GM19468 (cell line): ENCODE results near the gene ACE.

Experiments used
- ATAC-seq: cut with Tn5 transposase; IDR thresholded peaks from one replicate; pipeline ENCODE4 v1.9.1; 2021; ENCODE audit warnings: mild to moderate bottlenecking, moderate library complexity, moderate number of reproducible peaks; ENCODE audit not compliant: unreplicated experiment; ENCODE audit errors: extremely low read depth

The ACE gene

GRCh38 chr17:63476854-63477479, at the start of gene ACE:
TSS of gene ACE (plus strand) at chr17:63477061. CDS start at chr17:63477095, 34 bp downstream.
- ATAC-seq: peak; percentile 28

GRCh38 chr17:63429766-63430165, 47.1 kb upstream of the ACE start:
- ATAC-seq: no peak

GRCh38 chr17:63430223-63430622, 46.6 kb upstream of the ACE start:
- no peak for ATAC-seq

GRCh38 chr17:63431618-63431938, 45.3 kb upstream of the ACE start:
- no peak for ATAC-seq

- ATAC-seq: no peak
Measured at GRCh38 chr17:63431939-63432804, 44.7 kb upstream of the ACE start.

GRCh38 chr17:63433746-63434591, 42.9 kb upstream of the ACE start:
- ATAC-seq: no peak

- ATAC-seq: no peak
Measured at GRCh38 chr17:63434951-63435571, 41.8 kb upstream of the ACE start.

GRCh38 chr17:63435681-63436522, 41.0 kb upstream of the ACE start:
- no peak for ATAC-seq

- ATAC-seq: no peak
Measured at GRCh38 chr17:63436523-63437110, 40.2 kb upstream of the ACE start.

GRCh38 chr17:63437287-63438091, 39.4 kb upstream of the ACE start:
- no peak for ATAC-seq

- ATAC-seq: no peak
Measured at GRCh38 chr17:63438092-63439051, 38.5 kb upstream of the ACE start.

- no peak for ATAC-seq
Measured at GRCh38 chr17:63439687-63440086, 37.2 kb upstream of the ACE start.

- no peak for ATAC-seq
Measured at GRCh38 chr17:63440127-63440769, 36.6 kb upstream of the ACE start.

GRCh38 chr17:63440770-63441335, 36.0 kb upstream of the ACE start:
- ATAC-seq: no peak

- no peak for ATAC-seq
Measured at GRCh38 chr17:63441654-63442053, 35.2 kb upstream of the ACE start.

GRCh38 chr17:63442074-63442473, 34.8 kb upstream of the ACE start:
- no peak for ATAC-seq
